Esophagus squamous epithelium (tissue), 4 donors: Measurements from ENCODE around the gene ADAMTSL2.

ENCODE experiments used
- POLR2A ChIP-seq, 4 donors: fragments of 450-650 bp; IDR thresholded peaks; one replicate each; pipeline ENCODE4 v1.6.1; 2017; ENCODE audit warnings: antibody characterized with exemption in 4 of 4, mild to moderate bottlenecking in 4 of 4, moderate library complexity in 3 of 4
- TF ChIP-seq, protein P1 (sequence below), 6 experiments: fragments of 450-650 bp in 4 of 6; fragments of 200-600 bp in 2 of 6; sonication (generic) in 2 of 6; IDR thresholded peaks; one replicate each; pipeline ENCODE4 v1.5.1; 2016 to 2019; ENCODE audit warnings: antibody characterized with exemption in 6 of 6, mild to moderate bottlenecking in 4 of 6, moderate library complexity in 4 of 6

DNA sequence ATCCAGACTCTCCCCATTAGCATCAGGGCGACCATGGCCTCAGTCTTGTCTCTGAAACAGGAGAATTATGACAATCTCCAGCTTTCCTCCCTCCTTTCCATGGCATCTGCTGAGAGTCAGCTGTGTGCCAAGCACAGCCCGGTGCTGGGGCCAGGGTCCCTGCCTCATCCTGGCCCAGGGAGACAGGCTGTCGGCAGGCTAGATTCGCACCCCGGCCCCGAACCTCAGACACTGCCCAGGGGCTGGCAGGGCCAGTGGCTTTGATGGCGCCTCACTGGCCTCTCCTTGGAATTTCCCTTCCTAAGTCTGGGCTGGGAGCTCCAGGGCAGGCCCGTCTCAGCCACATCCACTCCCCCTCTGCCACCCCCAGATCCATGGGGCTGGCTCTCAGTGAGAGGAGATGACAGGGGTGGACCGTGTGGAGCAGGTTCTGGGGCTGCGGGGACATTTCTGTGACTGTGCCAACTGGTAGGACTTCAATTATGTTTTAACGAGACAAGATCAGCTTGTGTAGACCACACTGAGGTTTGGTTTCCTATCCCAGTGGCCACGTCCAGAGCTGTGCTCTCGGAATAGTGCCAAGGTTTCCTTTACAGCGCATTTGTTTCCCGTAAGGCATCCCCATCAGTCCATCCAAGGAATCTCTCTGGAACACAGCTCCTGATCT, 59.2 kb downstream of the ADAMTSL2 start:
- TF ChIP-seq, protein P1, sequence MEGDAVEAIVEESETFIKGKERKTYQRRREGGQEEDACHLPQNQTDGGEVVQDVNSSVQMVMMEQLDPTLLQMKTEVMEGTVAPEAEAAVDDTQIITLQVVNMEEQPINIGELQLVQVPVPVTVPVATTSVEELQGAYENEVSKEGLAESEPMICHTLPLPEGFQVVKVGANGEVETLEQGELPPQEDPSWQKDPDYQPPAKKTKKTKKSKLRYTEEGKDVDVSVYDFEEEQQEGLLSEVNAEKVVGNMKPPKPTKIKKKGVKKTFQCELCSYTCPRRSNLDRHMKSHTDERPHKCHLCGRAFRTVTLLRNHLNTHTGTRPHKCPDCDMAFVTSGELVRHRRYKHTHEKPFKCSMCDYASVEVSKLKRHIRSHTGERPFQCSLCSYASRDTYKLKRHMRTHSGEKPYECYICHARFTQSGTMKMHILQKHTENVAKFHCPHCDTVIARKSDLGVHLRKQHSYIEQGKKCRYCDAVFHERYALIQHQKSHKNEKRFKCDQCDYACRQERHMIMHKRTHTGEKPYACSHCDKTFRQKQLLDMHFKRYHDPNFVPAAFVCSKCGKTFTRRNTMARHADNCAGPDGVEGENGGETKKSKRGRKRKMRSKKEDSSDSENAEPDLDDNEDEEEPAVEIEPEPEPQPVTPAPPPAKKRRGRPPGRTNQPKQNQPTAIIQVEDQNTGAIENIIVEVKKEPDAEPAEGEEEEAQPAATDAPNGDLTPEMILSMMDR (IDR thresholded peaks at IDR 0.05) = no peak
- TF ChIP-seq POLR2A (IDR thresholded peaks at IDR 0.05) = no peak
